C4-2B (cell line): Measurements from ENCODE around the gene SOHLH1.

Source experiments
- CTCF ChIP-seq: fragments of 450-650 bp; conservative IDR thresholded peaks from 2 replicates; pipeline ENCODE4 v1.5.1; 2017; ENCODE audit warnings: mild to moderate bottlenecking
- ZFX ChIP-seq: fragments of 450-650 bp; IDR thresholded peaks from 2 replicates; pipeline ENCODE4 v1.6.1; 2017

- TF ChIP-seq CTCF: no peak
- no peak for TF ChIP-seq ZFX
Measured at GRCh38 chr9:135678236-135679017, 20.9 kb downstream of the SOHLH1 start.
